ENCODE data around the gene C1RL. TPM values are rescaled to one million over a fixed set of nuclear protein-coding genes. Genes with fewer than 3 reads are reported as not detected.

C1RL gene
- total RNA-seq, 2 experiments from 2014 or later, result 31.2 to 31.4 TPM

GRCh38 chr12:7092986-7093460, 16.0 kb downstream of the C1RL start:
- Mint-ChIP-seq H3K27me3 (peaks cover 4% of the 10 kb centered on the region), H3K36me3 (ENCODE audit: low read depth) (no peaks in the 10 kb centered on the region), H3K4me1 (peaks cover 8% of the 10 kb centered on the region), H3K27ac (peak overlapping the region; percentile 43), H3K9me3 (no peaks in the 10 kb centered on the region), H3K4me3 (no peak overlapping the region)
- POLR2A ChIA-PET, result no interaction called here
- CTCF ChIA-PET, result interaction anchor here (0.9 to 2.9 kb wide), 4 partner anchors 9 to 48 kb away, joined by 3 to 18 read pairs (median 4); partner anchors contain the start of gene C1RL
- DNase-seq, result no peak

GRCh38 chr12:7092229-7092985, 16.6 kb downstream of the C1RL start, which contains the start of gene C1R:
Gene C1R (minus strand): TSS chr12:7092445. CDS start chr12:7092388, 57 bp downstream.
- Mint-ChIP-seq H3K9me3 (no peaks in the 10 kb centered on the region), H3K27ac (peak within 1 kb of the TSS; percentile 80), H3K27me3 (peaks cover 4% of the 10 kb centered on the region), H3K36me3 (ENCODE audit: low read depth) (no peaks in the 10 kb centered on the region), H3K4me1 (peaks cover 8% of the 10 kb centered on the region), H3K4me3 (peak within 1 kb of the TSS; percentile 71)
- ChIA-PET CTCF (interaction anchor here (0.9 to 2.9 kb wide), 3 partner anchors 16 to 49 kb away, joined by 3 to 18 read pairs (median 4); partner anchors contain the start of gene C1RL), POLR2A (no interaction called here)
- peak; percentile 80 for DNase-seq

- ChIA-PET POLR2A (no interaction called here), CTCF (no interaction called here)
- DNase-seq, result no peak
- Mint-ChIP-seq H3K4me3 (peak overlapping the region; percentile 71), H3K27ac (peak overlapping the region; percentile 80), H3K4me1 (peaks cover 8% of the 10 kb centered on the region), H3K27me3 (peaks cover 4% of the 10 kb centered on the region), H3K36me3 (ENCODE audit: low read depth) (no peaks in the 10 kb centered on the region), H3K9me3 (no peaks in the 10 kb centered on the region)
Observed at GRCh38 chr12:7091660-7092228, 17.3 kb downstream of the C1RL start.

- ChIA-PET CTCF (no interaction called here), POLR2A (no interaction called here)
- Mint-ChIP-seq H3K36me3 (ENCODE audit: low read depth) (no peaks in the 10 kb centered on the region), H3K4me1 (peaks cover 8% of the 10 kb centered on the region), H3K9me3 (no peaks in the 10 kb centered on the region), H3K27ac (peak overlapping the region; percentile 52), H3K27me3 (peaks cover 4% of the 10 kb centered on the region), H3K4me3 (no peak overlapping the region)
- DNase-seq, result no peak
Observed at GRCh38 chr12:7091171-7091570, 17.8 kb downstream of the C1RL start.

GRCh38 chr12:7090222-7090998, 18.6 kb downstream of the C1RL start:
- ChIA-PET CTCF (interaction anchor here (1.1 to 1.9 kb wide), 4 partner anchors 35 to 221 kb away, joined by 3 to 4 read pairs (median 3); partner anchors contain the start of genes C12orf57 and RNU7-1), POLR2A (no interaction called here)
- Mint-ChIP-seq H3K9me3 (no peaks in the 10 kb centered on the region), H3K4me3 (no peak overlapping the region), H3K27me3 (peaks cover 4% of the 10 kb centered on the region), H3K4me1 (peaks cover 8% of the 10 kb centered on the region), H3K36me3 (ENCODE audit: low read depth) (no peaks in the 10 kb centered on the region), H3K27ac (no peak overlapping the region)
- no peak for DNase-seq

GRCh38 chr12:7089196-7089871, 19.7 kb downstream of the C1RL start:
- H3K36me3 Mint-ChIP-seq (ENCODE audit: low read depth), result no peaks in the 10 kb centered on the region
- no peak for DNase-seq
- H3K4me1 Mint-ChIP-seq, result peaks cover 8% of the 10 kb centered on the region
- H3K4me3 Mint-ChIP-seq, result no peak overlapping the region
- H3K27me3 Mint-ChIP-seq, result peaks cover 4% of the 10 kb centered on the region
- H3K9me3 Mint-ChIP-seq, result no peaks in the 10 kb centered on the region
- POLR2A ChIA-PET, result no interaction called here
- H3K27ac Mint-ChIP-seq, result no peak overlapping the region
- CTCF ChIA-PET, result interaction anchor here (0.7 to 1.9 kb wide), 6 partner anchors 30 to 220 kb away, joined by 3 to 5 read pairs (median 3); partner anchors contain the start of genes C12orf57, LPCAT3 and RNU7-1

- Mint-ChIP-seq H3K4me1 (no peaks in the 10 kb centered on the region), H3K9me3 (peaks cover 5% of the 10 kb centered on the region), H3K27me3 (peaks cover 3% of the 10 kb centered on the region), H3K27ac (no peak overlapping the region), H3K36me3 (ENCODE audit: low read depth) (peaks cover 5% of the 10 kb centered on the region), H3K4me3 (no peak overlapping the region)
- DNase-seq, result no peak
- POLR2A ChIA-PET, result no interaction called here
- CTCF ChIA-PET, result no interaction called here
Observed at GRCh38 chr12:7083125-7083524, 25.9 kb downstream of the C1RL start.

- Mint-ChIP-seq H3K27ac (no peak overlapping the region), H3K4me1 (no peaks in the 10 kb centered on the region), H3K4me3 (no peak overlapping the region), H3K9me3 (peaks cover 5% of the 10 kb centered on the region), H3K27me3 (peaks cover 3% of the 10 kb centered on the region), H3K36me3 (ENCODE audit: low read depth) (peaks cover 5% of the 10 kb centered on the region)
- POLR2A ChIA-PET, result no interaction called here
- no peak for DNase-seq
- CTCF ChIA-PET, result interaction anchor here (1.2 kb wide), 1 partner anchor 22 kb away, joined by 3 read pairs; no protein-coding TSS in a partner anchor
Observed at GRCh38 chr12:7081037-7081436, 28.0 kb downstream of the C1RL start.

GRCh38 chr12:7079826-7080125, 29.2 kb downstream of the C1RL start:
- no peak for DNase-seq
- Mint-ChIP-seq H3K36me3 (ENCODE audit: low read depth) (peaks cover 5% of the 10 kb centered on the region), H3K27ac (no peak overlapping the region), H3K9me3 (peaks cover 5% of the 10 kb centered on the region), H3K27me3 (peaks cover 6% of the 10 kb centered on the region), H3K4me3 (no peak overlapping the region), H3K4me1 (peaks cover 1% of the 10 kb centered on the region)
- ChIA-PET CTCF (no interaction called here), POLR2A (no interaction called here)

- H3K36me3 Mint-ChIP-seq (ENCODE audit: low read depth), result peaks cover 3% of the 10 kb centered on the region
- no peak overlapping the region for H3K27ac Mint-ChIP-seq
- no peak for DNase-seq
- POLR2A ChIA-PET, result no interaction called here
- H3K4me3 Mint-ChIP-seq, result no peak overlapping the region
- CTCF ChIA-PET, result no interaction called here
- peaks cover 12% of the 10 kb centered on the region for H3K27me3 Mint-ChIP-seq
- H3K4me1 Mint-ChIP-seq, result peaks cover 1% of the 10 kb centered on the region
- peaks cover 2% of the 10 kb centered on the region for H3K9me3 Mint-ChIP-seq
Observed at GRCh38 chr12:7078163-7078562, 30.9 kb downstream of the C1RL start.

GRCh38 chr12:7076493-7076892, 32.5 kb downstream of the C1RL start:
- CTCF ChIA-PET, result interaction anchor here (1.4 kb wide), 1 partner anchor 19 kb away, joined by 3 read pairs; no protein-coding TSS in a partner anchor
- no peak for DNase-seq
- no peak overlapping the region for H3K27ac Mint-ChIP-seq
- peaks cover 24% of the 10 kb centered on the region for H3K27me3 Mint-ChIP-seq
- H3K4me3 Mint-ChIP-seq, result no peak overlapping the region
- H3K4me1 Mint-ChIP-seq, result peaks cover 1% of the 10 kb centered on the region
- H3K9me3 Mint-ChIP-seq, result no peaks in the 10 kb centered on the region
- POLR2A ChIA-PET, result no interaction called here
- no peaks in the 10 kb centered on the region for H3K36me3 Mint-ChIP-seq (ENCODE audit: low read depth)

GRCh38 chr12:7075939-7076338, 33.1 kb downstream of the C1RL start:
- H3K9me3 Mint-ChIP-seq, result no peaks in the 10 kb centered on the region
- POLR2A ChIA-PET, result no interaction called here
- no peak for DNase-seq
- CTCF ChIA-PET, result interaction anchor here (0.6 to 1.4 kb wide), 2 partner anchors 18 to 563 kb away, joined by 3 to 4 read pairs; no protein-coding TSS in a partner anchor
- H3K27ac Mint-ChIP-seq, result no peak overlapping the region
- peaks cover 1% of the 10 kb centered on the region for H3K4me1 Mint-ChIP-seq
- peaks cover 24% of the 10 kb centered on the region for H3K27me3 Mint-ChIP-seq
- no peak overlapping the region for H3K4me3 Mint-ChIP-seq
- H3K36me3 Mint-ChIP-seq (ENCODE audit: low read depth), result no peaks in the 10 kb centered on the region
